ENCODE measurements around the gene CWC22.

DNA sequence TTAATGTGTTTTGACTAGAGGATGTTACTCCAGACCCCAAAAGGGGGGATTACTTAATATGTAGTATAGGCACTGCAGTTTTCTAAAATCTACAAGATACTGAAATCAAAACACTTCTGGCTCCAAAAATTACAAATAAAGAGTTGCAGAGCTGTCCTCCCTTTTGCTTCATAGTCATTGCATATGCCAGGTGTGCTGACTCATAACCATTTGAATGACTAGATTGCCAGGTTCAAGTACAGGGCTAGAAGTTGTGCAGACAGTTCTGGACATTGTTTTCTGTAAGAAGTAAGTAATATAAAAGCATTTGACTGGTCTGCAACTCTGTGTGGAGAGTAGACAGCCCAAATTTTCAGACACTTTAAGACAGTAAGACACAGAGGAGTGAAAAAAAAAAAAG is 6.7 kb downstream of the CWC22 start:
- no peak for TF ChIP-seq POLR2A (IDR thresholded peaks at IDR 0.05)
- TF ChIP-seq, protein P1, sequence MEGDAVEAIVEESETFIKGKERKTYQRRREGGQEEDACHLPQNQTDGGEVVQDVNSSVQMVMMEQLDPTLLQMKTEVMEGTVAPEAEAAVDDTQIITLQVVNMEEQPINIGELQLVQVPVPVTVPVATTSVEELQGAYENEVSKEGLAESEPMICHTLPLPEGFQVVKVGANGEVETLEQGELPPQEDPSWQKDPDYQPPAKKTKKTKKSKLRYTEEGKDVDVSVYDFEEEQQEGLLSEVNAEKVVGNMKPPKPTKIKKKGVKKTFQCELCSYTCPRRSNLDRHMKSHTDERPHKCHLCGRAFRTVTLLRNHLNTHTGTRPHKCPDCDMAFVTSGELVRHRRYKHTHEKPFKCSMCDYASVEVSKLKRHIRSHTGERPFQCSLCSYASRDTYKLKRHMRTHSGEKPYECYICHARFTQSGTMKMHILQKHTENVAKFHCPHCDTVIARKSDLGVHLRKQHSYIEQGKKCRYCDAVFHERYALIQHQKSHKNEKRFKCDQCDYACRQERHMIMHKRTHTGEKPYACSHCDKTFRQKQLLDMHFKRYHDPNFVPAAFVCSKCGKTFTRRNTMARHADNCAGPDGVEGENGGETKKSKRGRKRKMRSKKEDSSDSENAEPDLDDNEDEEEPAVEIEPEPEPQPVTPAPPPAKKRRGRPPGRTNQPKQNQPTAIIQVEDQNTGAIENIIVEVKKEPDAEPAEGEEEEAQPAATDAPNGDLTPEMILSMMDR (IDR thresholded peaks at IDR 0.05), result no peak

Data from gastroesophageal sphincter (tissue), 3 donors.